WI38 (cell line): ENCODE results near the gene HOXB6.

Source experiments
- H3K4me3 ChIP-seq: 2 replicates; pipeline ENCODE4 v1.5.1; 2011; ENCODE audit warnings: low read depth, mild to moderate bottlenecking, control low read depth, low read length
- TF ChIP-seq, protein P1 (sequence below): IDR thresholded peaks from 2 replicates; pipeline ENCODE4 v1.5.1; 2012; ENCODE audit warnings: low read depth, mild to moderate bottlenecking, control low read depth, low read length

The HOXB6 gene

GRCh38 chr17:48556576-48557401 is 48.0 kb downstream of the HOXB6 start:
- peak overlapping the region; percentile 54 for H3K4me3 ChIP-seq
- TF ChIP-seq, protein P1, sequence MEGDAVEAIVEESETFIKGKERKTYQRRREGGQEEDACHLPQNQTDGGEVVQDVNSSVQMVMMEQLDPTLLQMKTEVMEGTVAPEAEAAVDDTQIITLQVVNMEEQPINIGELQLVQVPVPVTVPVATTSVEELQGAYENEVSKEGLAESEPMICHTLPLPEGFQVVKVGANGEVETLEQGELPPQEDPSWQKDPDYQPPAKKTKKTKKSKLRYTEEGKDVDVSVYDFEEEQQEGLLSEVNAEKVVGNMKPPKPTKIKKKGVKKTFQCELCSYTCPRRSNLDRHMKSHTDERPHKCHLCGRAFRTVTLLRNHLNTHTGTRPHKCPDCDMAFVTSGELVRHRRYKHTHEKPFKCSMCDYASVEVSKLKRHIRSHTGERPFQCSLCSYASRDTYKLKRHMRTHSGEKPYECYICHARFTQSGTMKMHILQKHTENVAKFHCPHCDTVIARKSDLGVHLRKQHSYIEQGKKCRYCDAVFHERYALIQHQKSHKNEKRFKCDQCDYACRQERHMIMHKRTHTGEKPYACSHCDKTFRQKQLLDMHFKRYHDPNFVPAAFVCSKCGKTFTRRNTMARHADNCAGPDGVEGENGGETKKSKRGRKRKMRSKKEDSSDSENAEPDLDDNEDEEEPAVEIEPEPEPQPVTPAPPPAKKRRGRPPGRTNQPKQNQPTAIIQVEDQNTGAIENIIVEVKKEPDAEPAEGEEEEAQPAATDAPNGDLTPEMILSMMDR, result no peak

DNA sequence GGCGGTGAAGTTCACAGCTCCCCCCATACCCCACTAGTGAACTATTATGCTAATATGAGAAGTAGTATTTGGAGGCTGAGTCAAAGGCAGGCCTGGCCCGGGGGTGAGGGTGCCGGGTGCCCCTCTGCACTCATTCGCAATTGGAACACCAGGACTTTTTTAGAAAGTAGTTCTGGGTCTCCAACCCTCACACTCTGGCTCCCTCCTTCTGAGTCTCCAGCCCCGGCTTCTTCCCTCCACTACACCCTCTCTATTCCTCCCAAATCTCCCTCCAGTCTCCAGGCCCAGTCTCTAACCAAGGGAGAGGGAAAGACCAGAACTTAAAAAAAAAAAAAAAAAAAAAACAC is 48.6 kb downstream of the HOXB6 start:
- TF ChIP-seq, protein P1, result no peak
- peak overlapping the region; percentile 54 for H3K4me3 ChIP-seq

DNA sequence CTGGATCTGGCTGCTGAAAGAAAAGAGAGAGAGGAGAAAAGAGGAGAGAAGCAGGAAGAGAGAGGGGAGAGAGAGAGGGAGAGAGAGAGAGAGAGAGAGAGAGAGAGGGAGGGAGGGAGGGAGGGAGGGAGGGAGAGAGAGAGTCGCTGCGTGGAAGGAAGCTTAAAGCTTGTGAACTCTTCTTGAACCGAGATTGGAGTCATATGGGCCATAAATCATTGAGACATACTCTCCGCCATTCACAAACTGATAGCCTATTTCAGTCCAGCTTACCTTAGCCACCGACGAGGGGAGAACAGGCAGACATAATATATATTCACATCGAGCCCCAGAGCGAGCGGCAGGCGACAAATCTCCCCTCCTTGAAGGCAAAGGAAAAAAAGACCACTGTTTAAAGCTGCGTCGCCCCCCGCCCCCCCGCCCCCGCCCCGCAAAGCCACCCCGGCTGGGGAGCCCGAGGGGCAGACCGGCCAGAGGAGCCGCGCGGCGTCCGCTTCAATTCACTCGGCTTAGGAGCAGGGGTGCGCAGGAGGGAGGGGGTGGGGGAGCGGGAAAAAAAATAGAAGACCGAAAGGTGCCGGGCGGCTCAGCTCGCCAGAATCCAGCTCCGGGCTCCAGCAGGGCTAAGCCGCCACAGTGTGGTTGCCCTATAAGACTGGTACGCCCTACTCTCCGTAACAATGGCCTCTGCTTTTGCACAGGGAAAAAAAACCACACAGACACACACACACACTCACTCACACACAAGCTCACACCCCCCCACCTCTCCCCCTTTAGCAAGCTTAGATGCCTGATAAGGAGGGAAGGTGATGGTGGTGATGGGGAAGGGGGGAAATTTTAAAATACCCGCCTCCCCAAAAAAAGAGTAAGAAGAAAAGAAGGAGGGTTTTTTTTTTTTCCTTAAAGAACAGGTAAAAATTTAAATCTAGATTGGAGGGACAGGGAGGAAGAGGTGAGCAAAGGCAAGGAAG is 49.2 kb downstream of the HOXB6 start:
- TF ChIP-seq, protein P1, result no peak
- peak overlapping the region; percentile 54 for H3K4me3 ChIP-seq

DNA sequence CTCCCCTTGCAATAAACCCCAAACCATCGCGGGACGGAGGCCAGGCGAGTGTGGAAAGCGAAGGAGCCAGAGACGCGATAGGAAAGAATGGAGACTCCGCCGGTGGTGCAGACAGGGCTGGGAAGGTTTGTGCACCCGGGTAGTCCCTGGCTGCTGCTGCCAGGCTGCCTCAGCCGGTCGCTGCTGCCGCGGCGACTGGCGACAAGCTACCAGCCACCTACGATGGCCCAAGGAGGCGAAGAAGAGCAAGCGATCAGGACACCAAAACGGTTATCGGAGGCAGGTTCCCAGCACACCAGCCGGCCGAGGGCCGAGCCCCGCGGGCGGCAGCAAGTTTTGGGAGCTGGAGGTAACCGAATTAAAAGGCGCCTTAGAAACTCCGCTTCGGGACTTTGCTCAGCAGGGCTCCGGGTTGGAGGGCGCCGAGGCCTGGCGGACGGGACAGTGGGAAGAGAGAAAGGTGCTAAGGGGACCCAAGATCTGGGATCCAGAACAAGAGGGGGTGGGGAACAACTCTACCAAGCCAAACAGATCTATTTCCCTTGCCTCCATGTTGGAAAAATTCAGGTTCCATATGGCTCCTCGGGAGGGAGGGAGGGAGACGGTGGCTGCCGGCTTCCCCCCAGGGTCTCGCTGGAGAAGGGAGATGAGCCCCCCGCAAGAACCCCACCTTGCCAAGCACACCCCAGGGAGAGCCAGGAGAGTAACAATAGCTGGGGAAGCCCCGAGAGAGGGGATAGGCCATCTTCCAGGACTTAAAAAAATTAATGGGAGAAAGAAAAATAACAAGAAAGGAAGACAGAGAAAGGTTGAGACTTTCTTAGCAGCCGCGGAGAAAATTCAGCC is 50.2 kb downstream of the HOXB6 start:
- TF ChIP-seq, protein P1, result no peak
- peak overlapping the region; percentile 54 for H3K4me3 ChIP-seq

- peak overlapping the region; percentile 54 for H3K4me3 ChIP-seq
- TF ChIP-seq, protein P1, result no peak
Observed at GRCh38 chr17:48553826-48554225, 51.0 kb downstream of the HOXB6 start.

GRCh38 chr17:48553190-48553547 is 51.6 kb downstream of the HOXB6 start:
- H3K4me3 ChIP-seq, result peak overlapping the region; percentile 54
- TF ChIP-seq, protein P1, result no peak
